Rectal smooth muscle tissue (tissue), 1 donor: ENCODE results near the gene C19orf44.

Experiments used
- H3K27ac ChIP-seq: one replicate; pipeline ENCODE4 v1.7.0; 2013; ENCODE audit warnings: low read depth, low read length, inconsistent platforms
- H3K27me3 ChIP-seq: one replicate; pipeline ENCODE4 v1.7.0; 2013; ENCODE audit warnings: low read length; ENCODE audit not compliant: control insufficient read depth, insufficient read depth
- H3K36me3 ChIP-seq: one replicate; pipeline ENCODE4 v1.7.0; 2013; ENCODE audit warnings: low read length; ENCODE audit not compliant: control insufficient read depth, insufficient read depth
- H3K4me1 ChIP-seq: one replicate; pipeline ENCODE4 v1.7.0; 2013; ENCODE audit warnings: low read length; ENCODE audit not compliant: control insufficient read depth, insufficient read depth
- H3K4me3 ChIP-seq: one replicate; pipeline ENCODE4 v1.7.0; 2013; ENCODE audit warnings: low read length
- H3K9ac ChIP-seq: one replicate; pipeline ENCODE4 v1.7.0; 2013; ENCODE audit warnings: low read length

The C19orf44 gene

DNA sequence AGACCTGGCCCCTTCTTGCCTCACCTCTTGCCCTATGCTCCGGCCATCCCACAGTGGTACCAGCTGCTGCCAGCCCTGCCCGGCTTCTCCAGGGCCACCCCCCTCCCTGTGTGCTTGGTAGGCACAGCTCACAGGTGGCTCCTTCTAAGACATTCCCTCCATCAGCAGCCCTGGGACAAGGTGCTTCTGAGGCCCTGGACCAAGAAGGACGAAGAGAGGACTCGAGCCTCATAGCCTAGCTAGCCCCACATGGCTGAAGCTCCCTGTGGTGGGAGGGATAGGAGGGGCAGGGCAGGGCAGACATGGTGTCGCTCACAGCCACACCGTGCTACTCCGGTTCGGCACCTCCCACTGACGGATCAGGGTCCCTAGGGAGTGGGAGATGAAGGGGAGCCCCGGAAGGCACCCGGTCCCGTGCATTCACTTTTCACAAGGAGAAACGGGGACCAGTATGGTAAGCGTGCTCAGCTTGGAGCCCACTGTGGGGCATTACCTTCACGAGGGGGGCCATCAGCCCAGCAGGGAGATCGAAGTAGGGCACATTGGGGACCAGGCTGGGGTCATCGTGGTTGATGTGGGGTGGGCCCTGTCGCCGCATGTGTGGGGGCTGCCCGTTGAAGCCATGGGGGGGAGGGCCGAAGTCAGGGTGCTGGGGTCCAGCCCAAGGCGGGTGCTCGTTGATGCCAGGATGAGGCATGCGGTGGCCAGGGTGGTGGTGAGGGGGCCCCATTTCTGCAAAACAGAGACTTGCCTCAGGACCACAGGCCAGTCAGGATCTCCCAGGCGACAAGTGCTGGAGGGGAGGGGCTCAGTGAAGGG is 26.6 kb downstream of the C19orf44 start:
- Histone ChIP-seq H3K27me3 (no peaks in the 10 kb centered on the region), H3K4me1 (no peaks in the 10 kb centered on the region), H3K27ac (no peak overlapping the region), H3K9ac (no peak overlapping the region), H3K4me3 (no peak overlapping the region), H3K36me3 (peaks cover 51% of the 10 kb centered on the region)

DNA sequence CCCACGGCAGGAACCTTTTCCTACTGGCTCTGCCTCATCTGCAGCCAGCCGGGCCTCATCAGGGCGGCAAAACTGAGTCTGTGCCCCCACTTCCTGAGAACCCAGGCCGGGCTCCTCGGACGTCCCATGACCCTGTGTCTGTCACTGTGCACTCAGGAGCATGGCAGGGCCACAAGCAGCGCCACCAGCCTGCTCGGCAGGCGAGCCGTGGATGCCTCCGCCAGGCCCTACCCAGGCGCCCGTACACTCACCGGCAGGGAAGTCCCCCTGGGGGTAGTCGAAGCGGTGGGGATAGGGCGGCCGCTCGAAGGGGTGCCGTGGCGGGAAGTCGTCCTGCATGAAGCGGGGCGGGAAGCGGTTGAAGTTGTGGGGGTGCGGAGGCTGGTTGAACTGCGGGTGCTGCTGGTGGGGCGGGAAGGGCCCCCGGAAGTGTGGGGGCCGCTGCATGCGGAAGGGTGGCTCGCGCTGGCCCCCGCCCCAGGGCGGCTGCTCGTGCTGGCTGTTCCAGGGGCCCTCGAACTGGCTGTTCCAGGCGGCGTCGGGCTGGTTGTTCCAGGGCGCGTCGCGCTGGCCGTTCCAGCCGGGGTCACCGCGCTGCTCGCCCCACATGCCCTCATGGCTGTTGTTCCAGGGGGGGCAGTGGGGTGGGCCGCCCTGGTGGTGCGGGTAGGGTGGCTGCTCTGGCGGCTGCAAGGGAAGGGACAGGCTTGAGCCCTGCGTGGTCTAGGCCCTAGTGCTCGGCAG is 29.0 kb downstream of the C19orf44 start:
- no peak overlapping the region for H3K4me3 ChIP-seq
- H3K27me3 ChIP-seq, result no peaks in the 10 kb centered on the region
- peaks cover 52% of the 10 kb centered on the region for H3K36me3 ChIP-seq
- no peaks in the 10 kb centered on the region for H3K4me1 ChIP-seq
- no peak overlapping the region for H3K27ac ChIP-seq
- H3K9ac ChIP-seq, result no peak overlapping the region

DNA sequence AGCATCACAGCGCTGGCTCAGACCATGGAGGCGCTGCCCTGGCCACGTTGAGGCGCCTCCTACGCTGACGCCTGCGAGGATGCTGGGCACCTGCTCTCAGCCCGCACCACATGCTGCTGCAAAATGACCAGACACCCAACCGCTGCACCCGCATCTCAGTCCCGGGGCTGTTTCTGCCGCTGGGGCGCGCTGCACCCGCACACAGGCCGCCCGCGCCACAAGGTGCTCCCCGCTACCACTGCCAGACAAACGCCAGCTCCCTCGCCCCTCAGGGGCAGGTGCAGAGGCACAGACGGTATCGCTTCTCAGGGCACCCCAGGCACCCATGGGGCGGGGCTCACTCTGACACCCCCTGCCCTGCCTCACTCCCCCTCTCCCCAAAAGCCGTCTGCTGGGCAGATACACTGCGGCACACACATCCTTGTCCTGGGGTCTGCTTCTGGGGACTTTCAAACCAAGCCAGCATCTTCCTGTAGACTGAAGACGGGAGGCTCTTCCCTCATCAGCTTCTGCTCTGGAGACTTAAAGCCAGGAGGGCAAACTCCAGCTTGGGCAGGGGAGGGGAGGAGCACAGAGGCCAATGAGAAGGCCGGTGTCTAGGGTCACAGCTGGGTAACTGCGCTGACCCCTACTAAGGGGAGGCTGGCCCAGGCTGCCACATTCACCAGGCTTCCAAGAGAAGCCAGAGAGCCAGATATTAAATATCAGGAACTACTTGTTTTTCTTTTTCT is 29.7 kb downstream of the C19orf44 start:
- peaks cover 53% of the 10 kb centered on the region for H3K36me3 ChIP-seq
- no peak overlapping the region for H3K9ac ChIP-seq
- H3K27ac ChIP-seq, result no peak overlapping the region
- H3K4me1 ChIP-seq, result no peaks in the 10 kb centered on the region
- H3K27me3 ChIP-seq, result no peaks in the 10 kb centered on the region
- no peak overlapping the region for H3K4me3 ChIP-seq

DNA sequence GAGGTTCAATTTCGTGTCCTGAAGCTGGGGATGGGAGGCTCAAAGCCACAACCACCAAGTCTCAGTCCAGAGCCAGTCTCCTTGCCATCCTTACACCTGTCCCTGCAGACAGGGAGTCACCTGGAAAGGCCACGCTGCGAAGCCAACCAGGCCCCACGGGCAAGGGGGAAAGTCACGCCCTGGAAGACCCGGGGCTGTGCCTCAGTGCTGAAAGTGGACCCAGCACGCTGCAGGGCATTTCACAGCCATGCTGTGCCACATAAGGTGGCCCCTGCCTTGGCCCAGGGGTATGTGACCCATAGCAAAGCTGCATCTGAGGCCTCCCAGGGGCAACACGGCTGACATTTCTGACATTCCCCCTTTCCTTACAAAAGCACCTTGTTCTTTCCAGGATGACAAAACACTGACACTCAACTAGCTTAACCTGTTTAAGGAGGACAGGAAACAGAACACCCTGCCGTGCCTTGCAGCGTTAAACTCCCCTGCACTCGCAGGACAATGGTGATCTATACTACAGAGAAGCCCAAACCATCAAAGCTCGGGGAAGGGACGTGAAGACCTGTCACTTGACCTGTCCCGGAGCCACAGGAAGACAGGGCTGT is 31.2 kb downstream of the C19orf44 start:
- Histone ChIP-seq H3K27ac (no peak overlapping the region), H3K36me3 (peaks cover 64% of the 10 kb centered on the region), H3K4me1 (no peaks in the 10 kb centered on the region), H3K9ac (no peak overlapping the region), H3K4me3 (no peak overlapping the region), H3K27me3 (no peaks in the 10 kb centered on the region)

DNA sequence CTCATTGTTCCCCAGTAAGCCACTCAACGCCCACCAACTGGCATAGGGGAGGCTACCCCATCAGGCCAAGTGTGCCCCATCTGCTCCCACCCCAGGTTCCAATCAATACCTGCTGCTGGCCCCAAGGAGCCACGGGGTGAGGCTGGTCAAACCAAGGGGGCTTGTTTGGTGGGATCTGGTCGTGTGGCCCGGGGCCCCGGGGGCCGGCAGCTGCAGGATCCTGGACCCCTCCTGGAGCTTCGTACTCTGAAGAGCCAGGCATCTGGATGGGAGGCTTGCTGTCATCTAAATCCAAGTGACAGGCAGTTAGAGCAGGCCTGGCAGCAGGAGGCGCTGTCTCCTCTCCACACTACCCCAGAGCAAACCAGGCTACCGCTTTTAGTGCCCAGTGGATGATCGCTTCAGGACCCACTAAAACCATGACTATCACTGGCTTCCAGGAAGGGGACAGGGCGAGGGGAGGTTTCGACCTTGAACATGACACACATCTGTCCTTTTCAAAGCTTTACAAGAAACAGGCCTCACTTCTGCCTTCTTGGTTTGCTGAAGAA is 31.9 kb downstream of the C19orf44 start:
- no peak overlapping the region for H3K4me3 ChIP-seq
- no peaks in the 10 kb centered on the region for H3K4me1 ChIP-seq
- no peak overlapping the region for H3K27ac ChIP-seq
- no peaks in the 10 kb centered on the region for H3K27me3 ChIP-seq
- peaks cover 65% of the 10 kb centered on the region for H3K36me3 ChIP-seq
- H3K9ac ChIP-seq, result no peak overlapping the region

DNA sequence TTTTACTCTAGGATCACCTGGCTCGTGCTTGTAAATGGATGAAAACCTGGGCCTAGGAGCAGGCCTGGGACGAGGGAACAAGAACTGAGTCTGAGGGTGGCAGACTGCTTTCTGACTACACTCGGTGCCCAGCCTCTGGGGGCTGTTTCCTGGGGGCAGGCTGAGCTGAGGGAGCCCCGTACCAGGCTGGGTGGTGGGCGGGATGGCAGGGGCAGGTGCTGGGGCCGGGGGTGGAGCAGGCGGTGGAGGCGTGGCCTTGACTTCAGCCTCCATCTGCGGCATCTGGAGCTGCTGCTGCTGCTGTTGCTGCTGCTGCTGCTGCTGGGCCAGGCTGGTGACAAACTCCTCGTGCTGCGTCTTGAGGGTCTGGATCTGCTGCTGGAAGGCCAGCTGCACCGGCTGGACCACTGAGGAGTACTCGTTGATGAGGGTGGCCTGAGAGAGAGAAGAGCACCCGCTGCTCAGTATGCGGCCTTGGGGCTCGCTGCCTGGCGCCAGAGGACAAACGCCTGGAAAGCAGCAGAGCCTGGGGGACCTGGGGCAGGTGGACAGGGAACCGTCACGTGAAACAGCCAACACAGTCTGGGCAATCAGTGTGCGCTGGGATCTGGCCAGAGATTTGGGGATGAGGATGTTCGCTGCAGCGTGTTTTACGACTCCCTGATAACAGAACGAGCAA is 33.4 kb downstream of the C19orf44 start:
- no peaks in the 10 kb centered on the region for H3K27me3 ChIP-seq
- H3K4me1 ChIP-seq, result no peaks in the 10 kb centered on the region
- H3K36me3 ChIP-seq, result peaks cover 63% of the 10 kb centered on the region
- no peak overlapping the region for H3K27ac ChIP-seq
- H3K9ac ChIP-seq, result no peak overlapping the region
- H3K4me3 ChIP-seq, result no peak overlapping the region

DNA sequence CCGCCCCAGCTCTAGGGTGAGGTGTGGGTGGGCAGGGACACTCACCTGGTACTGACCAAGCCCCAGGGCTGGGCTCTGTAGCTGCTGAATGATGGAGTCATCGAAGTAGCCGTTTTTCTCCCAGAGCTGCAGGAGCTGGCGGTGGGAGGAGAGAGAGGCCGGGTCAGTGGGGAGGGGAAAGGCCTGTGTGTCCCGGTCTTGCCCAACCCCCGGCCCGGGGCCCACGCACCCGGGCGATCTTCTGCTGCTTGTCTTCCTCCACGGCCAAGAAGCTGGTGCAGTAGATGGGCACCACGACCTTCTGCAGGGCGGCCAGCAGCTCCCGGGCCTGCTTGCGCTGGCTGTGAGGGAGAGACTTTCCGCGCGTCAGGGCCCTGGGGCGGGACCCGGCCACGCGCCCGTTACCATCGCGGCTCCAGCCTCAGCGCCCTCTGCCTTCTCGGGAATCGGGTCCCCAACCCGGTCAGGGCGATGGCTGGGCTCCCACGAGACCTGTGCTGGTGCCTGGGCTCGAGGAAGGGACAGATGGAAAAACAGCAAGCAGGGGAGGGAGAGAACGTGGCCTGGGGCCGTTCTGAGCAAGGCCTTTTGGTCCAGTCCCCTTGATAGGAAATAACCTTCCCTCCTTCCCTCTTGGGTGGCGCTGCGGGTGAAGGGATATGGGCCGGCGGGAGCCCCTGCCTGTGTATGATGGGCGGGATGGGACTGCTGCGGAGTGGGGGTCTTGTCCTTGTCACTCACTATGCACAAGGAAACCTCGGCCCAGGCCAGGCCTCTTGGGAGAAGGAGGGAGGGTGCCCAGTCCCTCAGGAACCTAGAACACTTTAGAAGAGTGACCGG is 34.6 kb downstream of the C19orf44 start:
- no peaks in the 10 kb centered on the region for H3K27me3 ChIP-seq
- H3K4me3 ChIP-seq, result no peak overlapping the region
- no peak overlapping the region for H3K27ac ChIP-seq
- H3K36me3 ChIP-seq, result peaks cover 68% of the 10 kb centered on the region
- no peaks in the 10 kb centered on the region for H3K4me1 ChIP-seq
- H3K9ac ChIP-seq, result no peak overlapping the region

DNA sequence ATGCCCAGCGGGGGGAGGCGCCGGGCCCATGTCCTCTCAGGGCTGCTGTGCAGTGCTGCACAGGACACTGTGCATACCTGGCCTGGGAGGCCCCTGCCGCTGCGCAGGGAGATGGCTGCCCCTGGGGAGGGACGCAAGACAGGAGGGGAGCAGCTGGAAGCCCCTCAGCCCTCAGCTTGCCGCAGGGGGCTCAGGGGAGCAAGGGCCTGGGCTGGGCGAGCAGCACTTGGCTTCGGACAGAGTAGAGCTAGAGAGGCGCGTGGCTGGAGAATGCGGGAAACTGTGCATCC is 35.1 kb downstream of the C19orf44 start:
- H3K9ac ChIP-seq, result no peak overlapping the region
- H3K27ac ChIP-seq, result no peak overlapping the region
- no peaks in the 10 kb centered on the region for H3K27me3 ChIP-seq
- H3K4me3 ChIP-seq, result no peak overlapping the region
- H3K36me3 ChIP-seq, result peaks cover 66% of the 10 kb centered on the region
- H3K4me1 ChIP-seq, result no peaks in the 10 kb centered on the region

DNA sequence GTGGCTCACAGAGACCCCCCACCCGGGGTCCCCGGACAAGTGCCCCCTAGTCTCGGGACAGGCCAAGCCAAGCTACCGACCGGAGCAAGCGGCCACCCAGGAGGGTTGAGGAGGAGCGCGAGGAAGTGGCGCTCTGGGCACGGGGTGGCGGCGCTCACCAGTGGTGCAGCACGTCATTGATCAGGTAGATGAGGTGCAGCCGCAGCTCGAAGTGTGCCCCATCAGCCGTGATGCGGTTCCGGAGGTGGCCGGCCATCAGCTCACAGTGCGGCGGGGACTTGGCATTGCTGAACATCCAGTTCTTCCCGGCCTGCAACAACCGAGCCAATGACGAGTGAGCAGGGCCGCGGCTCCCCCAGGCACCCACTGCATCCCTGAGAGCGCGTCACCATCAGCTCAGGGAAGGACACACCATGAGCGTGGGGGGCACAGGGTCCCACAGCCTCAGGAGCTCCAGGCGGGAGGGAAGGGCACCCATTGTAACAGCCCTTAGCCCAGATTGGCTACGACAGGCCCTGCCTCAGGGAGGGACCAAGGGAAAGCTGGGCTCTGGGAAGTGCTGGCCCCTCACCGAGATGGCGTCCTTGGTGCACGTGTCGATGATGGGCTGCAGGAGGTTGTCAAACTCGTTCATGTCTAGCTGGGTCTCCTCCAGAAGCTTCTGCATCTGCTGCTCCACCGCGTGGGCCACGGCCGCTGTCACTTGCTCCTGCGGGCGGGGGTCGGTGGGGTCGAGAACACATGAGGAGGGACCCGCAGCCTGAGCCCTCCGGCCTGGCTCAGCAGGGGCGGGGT is 36.4 kb downstream of the C19orf44 start:
- Histone ChIP-seq H3K27ac (no peak overlapping the region), H3K4me3 (no peak overlapping the region), H3K27me3 (no peaks in the 10 kb centered on the region), H3K9ac (no peak overlapping the region), H3K36me3 (peaks cover 60% of the 10 kb centered on the region), H3K4me1 (no peaks in the 10 kb centered on the region)

DNA sequence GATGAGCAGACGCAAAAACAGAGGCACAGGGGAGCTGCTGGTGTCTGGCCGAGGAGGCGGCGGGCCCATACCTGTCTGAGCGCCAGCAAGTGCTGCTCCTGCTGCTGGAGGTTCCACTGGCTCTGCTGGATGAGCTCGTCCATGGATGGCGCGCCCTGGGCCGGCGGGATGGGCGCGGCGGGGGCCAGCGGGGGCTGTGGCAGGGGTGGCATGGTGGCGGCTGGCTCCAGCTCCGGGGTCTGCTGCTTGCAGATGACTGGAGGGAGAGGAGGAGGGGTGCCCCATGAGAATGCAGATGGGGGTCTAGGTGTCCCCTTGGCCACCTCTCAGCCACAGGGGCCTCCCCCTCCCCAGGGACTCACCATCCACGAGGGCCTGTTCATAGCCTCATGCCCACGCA is 39.2 kb downstream of the C19orf44 start:
- Histone ChIP-seq H3K27me3 (no peaks in the 10 kb centered on the region), H3K27ac (no peak overlapping the region), H3K4me3 (no peak overlapping the region), H3K36me3 (peaks cover 47% of the 10 kb centered on the region), H3K9ac (no peak overlapping the region), H3K4me1 (no peaks in the 10 kb centered on the region)

DNA sequence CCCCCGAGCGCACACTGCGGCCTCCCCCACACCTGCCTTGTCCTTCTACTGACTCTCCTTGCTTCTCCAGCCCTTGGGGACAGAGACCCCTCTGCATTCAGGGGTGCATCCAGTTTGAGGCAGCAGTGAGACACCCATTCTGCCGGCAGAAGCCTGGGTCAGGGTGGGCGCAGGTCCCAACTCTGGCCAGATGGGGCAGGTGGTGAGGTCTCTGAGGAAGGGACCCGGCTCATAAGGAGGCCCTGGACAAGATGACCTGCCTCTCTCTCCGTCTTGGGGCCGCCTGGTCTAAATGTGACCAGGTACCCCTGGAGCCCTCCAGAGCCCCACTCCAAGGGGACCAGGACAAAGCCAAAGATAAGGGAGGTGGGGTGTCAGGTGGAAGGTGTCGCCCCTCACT is 39.9 kb downstream of the C19orf44 start:
- Histone ChIP-seq H3K4me3 (no peak overlapping the region), H3K4me1 (peaks cover 6% of the 10 kb centered on the region), H3K9ac (no peak overlapping the region), H3K36me3 (peaks cover 41% of the 10 kb centered on the region), H3K27me3 (no peaks in the 10 kb centered on the region), H3K27ac (no peak overlapping the region)
